Stimulated activated CD4-positive, alpha-beta T cell treated with anti-CD3 and anti-CD28 coated beads, Interleukin-12 subunit alpha, Interleukin-12 subunit beta, amount 100 ng/mL, for 4 hours (primary cell): ENCODE data around the gene GHDC.
A peak's percentile ranks its signal among the peaks of the same experiment; 100 is the strongest.

Source experiments
- DNase-seq: peaks from one replicate; pipeline ENCODE4 v3.0.0-alpha.2; 2020

Gene GHDC

DNA sequence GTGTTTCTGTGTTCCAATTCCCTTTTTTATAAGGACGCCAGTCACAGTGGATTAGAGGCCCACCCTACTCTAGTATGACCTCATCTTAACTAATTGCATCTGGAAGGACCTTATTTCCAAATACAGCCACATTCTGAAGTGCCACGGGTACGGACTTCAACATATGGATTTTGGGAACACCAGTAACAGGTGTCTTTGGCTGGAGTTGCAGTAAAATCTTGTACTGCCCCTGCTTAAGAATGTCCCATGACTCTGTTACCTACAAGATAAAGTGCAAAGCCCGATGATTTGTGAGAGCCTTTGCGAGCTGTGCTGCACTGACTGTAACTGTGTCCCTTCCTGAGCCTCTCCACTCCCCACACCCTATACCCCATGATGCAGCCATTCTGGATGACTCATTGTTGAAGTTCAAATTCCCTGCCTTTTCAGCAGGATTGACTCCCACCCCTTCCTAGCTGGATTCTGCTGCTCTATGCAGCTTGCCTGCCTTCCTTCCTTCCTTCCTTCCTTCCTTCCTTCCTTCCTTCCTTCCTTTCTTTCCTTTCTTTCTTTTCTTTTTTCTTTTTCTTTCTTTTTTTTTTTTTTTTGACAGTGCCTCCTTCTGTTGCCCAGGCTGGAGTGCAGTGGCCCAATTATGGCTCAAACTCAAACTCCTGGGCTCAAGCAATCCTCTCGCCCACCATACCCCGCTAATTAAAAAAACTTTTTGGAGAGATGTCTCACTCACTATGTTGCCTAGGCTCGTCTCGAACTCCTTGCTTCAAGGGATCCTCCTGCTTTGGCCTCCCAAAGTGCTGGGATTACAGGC lies 11.2 kb downstream of the GHDC start:
- no peak for DNase-seq

- no peak for DNase-seq
Measured at GRCh38 chr17:42181851-42182207, 12.5 kb downstream of the GHDC start.

GRCh38 chr17:42180922-42181850 lies 13.1 kb downstream of the GHDC start, which contains the start of gene KCNH4:
Gene KCNH4, minus strand, starts transcription at chr17:42181142. Its CDS starts 197 bp downstream, at chr17:42180945.
- DNase-seq: peak; percentile 85

DNA sequence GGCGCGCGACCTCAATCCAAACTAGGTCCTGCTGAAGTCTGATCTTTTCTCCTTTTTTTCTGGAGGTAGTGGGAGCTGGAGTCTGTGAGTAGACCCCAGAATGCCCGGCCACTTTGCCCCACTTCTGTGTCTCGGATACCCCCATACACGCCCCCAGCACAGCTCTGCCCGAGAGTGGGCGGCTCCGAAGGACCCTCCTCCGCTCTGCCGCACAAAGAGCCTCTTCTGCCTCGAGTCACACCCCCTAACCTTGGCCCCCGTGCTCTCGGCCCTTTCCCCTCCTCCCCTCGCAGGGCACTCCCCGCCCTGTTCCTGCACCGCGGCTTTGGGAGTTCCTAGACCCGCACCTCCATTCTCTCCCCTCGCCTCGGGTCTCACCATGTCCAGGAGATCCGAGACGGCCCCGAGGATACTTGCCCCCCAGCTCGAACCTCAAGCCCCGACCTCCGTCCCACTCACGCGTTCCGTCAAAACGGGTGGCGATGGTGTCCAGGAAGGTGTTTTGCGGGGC lies 13.8 kb downstream of the GHDC start:
- no peak for DNase-seq

DNA sequence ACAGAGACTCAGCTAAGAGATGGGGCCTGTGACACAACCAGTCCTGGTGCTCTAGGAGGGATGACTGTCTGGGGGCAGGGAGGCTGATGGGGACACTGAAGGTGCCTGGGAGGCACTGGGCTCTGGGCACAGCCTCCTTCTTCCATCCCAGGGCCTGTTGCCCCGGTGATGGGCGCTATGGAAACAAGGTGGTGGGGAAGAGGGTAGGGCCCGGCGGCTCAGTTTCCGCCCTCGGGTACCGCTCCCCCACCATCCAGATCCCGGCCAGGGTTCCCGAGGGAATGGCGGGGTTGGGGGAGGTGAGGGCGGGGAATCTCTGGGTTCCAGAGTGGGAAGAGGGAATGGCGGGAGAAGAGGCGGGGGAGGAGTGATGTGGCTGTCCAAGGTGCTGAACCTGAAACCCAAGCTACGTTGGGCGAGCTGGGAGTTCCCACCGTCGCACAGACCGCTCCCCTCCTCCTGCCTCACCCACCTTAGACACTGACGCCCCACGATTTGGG lies 14.3 kb downstream of the GHDC start:
- DNase-seq: no peak

DNA sequence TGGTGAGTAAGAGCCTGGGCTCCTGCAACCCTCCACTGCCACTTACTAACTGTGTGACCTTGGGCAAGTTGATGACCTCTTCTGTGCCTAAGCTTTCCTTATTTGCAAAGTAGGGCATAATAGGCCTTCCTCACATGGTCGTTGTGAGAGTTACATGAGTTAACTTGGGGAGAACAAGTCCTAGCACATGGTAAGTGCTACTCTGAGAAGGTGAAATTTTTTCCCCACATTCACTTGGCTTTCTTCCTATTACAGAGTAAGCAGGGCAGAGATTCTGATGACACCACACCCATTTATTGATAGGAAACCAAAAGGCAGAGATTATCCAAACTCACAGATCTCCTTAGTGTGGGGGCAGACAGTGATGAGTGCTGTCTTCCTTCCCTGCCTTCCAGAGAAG lies 15.0 kb downstream of the GHDC start:
- DNase-seq: no peak

- no peak for DNase-seq
Measured at GRCh38 chr17:42178817-42179216, 15.5 kb downstream of the GHDC start.

DNA sequence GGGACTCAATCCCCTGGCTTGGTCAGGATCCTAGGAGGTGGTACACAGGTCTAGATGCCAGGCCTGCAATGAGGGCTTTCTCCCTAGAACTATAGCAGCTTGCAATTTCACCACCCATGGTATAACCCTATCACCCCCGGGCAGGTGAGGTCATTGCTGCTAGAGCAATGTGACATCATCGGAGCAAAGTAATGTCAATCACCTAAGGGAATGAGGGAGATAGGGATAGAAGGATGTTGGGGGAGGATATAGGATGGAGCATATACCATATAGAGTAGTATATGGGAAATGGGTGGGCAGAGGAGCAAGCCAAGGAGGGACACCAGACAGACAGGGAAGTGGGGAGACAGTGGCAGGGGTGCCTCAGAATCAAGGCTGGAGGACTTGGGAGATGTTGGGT lies 16.6 kb downstream of the GHDC start:
- DNase-seq: no peak

DNA sequence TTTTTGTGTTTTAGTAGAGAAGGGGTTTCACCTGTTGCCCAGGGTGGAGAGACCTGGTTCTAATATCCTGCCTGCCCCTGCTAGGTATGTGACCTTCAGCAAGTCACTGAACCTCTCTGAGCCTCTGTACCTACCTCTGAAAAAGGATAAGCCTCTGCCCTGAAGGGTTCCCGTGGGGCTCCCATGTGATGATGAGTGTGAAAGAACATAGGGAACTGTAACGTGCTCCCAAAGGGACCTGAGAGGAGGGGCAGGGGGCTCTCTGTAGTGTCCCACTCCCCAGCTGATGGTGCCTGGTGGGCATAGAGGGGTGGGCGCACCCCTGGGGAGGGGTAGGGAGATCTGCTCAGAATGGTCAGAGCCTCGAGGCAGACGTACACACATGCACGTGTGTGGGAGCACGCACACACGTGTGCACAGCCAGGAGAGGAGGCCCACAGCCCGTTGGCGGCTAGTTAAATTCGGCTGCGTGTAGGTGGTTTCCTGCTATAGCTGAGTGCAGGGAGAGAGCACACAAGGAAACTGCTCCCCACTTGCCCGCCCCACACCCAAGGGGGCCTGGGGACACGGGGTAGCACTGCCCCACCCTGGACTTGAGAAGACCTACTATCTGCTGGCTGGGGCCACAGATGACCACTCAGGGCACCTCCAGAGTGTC lies 20.0 kb downstream of the GHDC start:
- no peak for DNase-seq

DNA sequence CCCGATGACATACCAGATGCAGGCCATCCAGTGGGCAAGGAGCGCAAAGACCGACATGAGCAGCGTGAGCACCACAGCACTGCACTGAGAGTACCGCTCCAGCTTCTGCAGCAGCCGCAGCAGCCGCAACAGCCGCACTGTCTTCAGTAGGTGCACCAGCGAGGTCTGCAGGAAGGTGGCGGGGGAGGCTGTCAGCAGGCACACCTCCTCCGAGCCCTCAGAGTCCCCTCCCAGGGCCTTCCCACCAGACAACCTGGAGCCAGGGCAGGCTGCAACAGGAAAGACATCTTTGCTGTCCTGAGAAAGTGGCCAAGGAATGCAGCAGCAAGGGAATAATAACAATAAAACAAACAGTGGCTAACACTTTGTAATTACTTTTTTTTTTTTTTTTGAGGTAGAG lies 22.5 kb downstream of the GHDC start:
- DNase-seq: no peak

DNA sequence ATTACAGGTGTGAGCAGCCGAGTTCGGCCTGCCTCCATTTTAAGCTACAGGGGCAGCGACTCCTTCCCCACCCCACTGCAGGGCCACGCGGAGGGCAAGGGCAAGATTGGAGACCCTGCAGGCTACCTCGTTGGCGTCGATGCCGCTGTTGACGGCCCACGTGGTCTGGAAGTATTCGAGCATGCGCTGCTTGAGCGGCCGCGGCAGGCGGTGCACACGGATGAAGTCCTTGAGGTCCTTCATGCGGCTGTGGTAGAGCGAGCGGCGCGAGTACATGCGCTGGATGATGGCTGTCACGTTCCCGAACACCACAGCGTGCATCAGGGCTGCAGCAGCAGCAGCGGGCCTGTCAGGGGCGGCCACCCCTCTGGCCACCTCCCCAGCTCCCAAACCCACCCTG lies 24.9 kb downstream of the GHDC start:
- DNase-seq: no peak

DNA sequence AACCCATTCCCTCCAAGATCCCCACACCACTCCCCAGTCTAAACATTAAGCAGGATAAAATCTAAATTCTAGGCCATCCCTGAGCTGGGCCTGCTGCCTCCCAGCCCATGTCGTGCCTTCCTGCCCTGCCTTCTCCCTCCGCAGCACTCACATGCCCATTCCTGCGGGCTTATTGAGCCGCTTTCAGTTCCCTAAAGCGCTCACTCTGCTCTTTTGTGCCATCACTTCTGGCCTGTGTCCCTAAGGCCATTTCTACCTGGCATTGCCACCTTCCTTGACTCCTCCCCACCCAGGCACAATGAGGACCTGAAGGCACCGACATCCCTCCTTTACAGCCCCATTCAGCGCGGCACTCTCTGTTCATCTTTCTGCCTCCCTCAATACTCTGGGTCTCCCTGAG lies 26.5 kb downstream of the GHDC start:
- no peak for DNase-seq

DNA sequence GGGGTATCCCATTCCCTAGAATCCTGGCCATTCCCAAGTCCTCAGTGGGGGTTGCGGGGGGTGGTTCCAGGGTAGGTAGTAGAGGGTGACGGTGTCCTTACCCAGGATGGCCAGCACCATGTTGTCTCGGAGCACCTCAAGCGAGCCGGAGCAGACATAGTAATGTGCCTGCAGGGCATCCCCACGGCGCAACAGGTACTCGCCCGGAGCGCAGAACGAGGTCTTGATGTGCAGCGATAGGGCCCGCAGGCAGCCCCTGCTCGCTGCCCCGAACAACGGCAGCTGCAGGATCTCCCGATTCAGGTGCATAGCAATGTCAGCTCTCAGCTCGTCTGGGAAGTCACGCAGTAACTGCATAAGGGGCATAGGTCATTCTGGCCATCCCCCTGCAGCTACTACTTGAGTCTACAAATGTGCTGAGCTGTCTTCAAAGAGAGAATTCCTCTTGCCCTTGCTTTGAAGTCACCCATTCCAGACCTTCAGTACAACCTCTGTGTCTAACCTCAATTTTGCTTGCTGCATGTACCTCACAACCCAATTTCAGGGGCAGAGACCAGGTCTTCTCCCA lies 28.0 kb downstream of the GHDC start:
- DNase-seq: no peak

GRCh38 chr17:42165751-42166150 lies 28.5 kb downstream of the GHDC start:
- no peak for DNase-seq

GRCh38 chr17:42163696-42164407 lies 30.4 kb downstream of the GHDC start:
- DNase-seq: no peak

GRCh38 chr17:42163113-42163512 lies 31.2 kb downstream of the GHDC start:
- DNase-seq: peak; percentile 37

- no peak for DNase-seq
Measured at GRCh38 chr17:42160531-42160910, 33.8 kb downstream of the GHDC start.

DNA sequence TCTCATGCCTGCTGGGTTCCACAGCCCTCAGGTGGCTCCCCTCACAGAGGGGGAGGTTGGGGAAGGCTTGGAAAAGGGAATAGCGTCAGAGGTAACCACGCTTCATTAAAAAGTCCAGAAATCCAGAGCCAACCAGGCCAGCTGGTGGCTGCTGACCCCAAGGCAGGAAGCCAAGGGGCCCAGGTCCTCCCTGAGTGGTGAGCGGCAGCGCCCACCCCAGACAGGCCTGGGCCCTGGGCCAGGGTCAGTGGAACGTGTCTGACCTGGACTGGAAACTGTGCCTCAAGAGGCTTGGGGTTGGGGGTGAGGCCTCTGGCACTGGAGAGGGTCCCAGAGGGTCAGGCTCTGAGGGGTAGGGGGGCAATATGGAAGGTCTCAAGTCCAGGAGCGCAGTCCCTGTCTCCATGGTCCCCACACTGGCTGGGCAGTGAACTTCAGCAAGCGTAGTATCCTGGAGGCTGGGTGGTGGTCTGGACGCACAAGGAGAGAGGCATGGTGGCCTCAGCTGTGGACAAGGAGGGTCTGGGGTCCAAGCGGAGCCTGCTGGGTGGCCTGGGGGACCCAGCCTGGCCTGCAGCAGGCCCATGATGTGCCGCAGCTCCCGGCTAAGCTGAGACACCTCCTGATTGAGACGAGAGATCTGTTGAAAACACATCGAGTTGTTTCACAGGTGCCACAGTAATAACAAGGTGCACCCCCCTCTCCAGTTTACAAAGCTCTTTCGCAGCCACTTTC lies 34.3 kb downstream of the GHDC start:
- no peak for DNase-seq

- DNase-seq: no peak
Measured at GRCh38 chr17:42155614-42156045, 38.7 kb downstream of the GHDC start.

DNA sequence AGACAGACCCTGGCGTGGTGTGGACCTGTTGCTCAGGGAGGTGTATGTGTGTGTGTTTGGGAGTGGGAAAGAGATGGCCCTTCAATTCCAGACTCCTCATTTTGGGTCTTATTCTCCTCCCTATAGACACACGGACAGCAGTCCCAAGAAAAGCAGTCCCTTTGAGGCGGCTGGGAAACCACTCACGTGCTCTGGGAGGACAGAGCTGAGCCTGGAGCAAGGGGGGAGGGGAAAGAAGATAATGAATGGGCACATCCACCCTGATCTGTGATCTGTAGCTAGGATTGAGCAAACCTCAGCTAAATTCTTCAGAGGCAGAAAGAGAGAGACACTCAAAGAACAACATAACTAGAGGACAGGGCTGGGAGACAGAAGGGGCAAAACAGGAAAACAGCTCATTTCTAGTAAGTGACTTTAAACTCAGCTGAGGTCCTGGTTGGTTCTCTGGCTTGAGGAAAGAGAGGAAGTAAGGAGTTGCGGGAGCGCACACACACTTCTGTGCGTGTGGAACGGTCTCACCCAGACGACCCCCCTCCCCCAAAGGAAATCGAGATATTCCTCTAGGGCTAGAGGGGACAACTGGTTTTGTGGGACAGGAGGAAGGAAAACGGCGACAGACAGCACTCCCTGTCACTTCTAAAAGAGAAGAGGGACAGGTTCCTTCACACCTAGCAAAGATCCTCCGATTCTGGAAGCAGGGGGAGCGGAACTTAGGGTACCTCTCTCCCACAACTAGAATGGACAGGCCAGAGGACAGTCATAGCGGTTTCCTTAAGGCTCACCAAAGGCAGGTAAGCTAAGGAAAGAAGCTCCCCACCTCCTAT lies 40.2 kb downstream of the GHDC start:
- DNase-seq: no peak
